Measurements from ENCODE around the gene PJA1.
A peak's percentile ranks its signal among the peaks of the same experiment; 100 is the strongest.

Gene PJA1

GRCh38 chrX:69140837-69141236 is 24.4 kb downstream of the PJA1 start:
- no peak for DNase-seq

DNA sequence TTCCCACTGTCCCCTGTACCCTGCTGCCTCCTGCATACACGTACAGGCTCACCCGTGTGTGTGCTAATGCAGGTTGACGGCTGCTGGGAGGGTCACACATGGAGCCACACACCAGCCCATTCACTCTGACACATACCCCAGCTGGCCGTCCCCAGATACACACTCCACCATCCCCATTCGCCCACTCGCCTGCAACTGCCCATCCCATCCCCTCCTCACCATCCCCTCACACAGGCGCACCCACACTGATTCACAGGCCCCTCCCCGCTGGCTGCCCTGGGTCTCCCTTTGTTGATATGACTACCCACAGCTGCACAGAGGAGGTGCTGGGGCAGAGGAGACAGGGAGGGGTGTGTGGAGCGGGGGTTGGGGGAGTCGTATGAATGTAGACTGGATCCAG is 25.7 kb downstream of the PJA1 start:
- DNase-seq: no peak

DNA sequence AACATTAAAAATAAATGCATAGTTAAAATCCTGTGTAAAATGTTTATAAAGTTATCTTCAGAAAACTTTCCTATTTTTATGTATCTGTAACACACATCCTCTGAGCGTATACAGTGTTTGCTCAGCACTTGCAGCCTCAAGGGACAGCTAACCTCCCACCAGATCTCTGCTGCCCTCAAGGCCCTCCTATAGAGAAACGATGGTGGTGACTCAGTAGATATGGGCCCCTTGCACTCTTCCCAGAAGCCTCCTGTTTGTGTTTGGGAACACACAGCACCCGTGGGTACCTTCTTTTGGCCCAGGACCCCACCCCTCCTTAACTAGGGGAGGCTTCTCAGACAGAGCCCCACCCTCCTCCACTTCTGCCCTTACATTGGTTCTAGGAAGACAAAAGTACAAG is 26.7 kb downstream of the PJA1 start:
- DNase-seq: no peak

DNA sequence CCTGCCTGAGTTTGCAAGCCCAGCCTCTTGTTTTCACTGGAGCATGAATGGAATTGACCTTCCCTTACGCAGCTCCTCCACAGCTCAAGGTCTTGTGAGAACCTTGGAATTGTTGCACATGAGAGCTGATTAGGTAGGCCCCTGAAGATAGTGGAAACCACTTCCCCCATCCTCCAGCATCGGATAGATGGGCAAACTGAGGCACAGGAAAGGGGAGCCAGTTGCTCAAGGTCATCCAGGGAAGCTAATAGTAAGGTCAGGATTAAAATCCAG is 27.2 kb downstream of the PJA1 start:
- DNase-seq: no peak

- DNase-seq: no peak
Measured at GRCh38 chrX:69137371-69138117, 27.7 kb downstream of the PJA1 start.

- DNase-seq: peak in 1 of 2 donors; percentile 9
Measured at GRCh38 chrX:69136546-69137331, 28.5 kb downstream of the PJA1 start.

GRCh38 chrX:69133921-69134542 is 31.2 kb downstream of the PJA1 start:
- no peak for DNase-seq

GRCh38 chrX:69131886-69132285 is 33.4 kb downstream of the PJA1 start:
- DNase-seq: no peak

- DNase-seq: no peak
Measured at GRCh38 chrX:69130439-69130838, 34.8 kb downstream of the PJA1 start.

- no peak for DNase-seq
Measured at GRCh38 chrX:69128588-69128987, 36.7 kb downstream of the PJA1 start.

DNA sequence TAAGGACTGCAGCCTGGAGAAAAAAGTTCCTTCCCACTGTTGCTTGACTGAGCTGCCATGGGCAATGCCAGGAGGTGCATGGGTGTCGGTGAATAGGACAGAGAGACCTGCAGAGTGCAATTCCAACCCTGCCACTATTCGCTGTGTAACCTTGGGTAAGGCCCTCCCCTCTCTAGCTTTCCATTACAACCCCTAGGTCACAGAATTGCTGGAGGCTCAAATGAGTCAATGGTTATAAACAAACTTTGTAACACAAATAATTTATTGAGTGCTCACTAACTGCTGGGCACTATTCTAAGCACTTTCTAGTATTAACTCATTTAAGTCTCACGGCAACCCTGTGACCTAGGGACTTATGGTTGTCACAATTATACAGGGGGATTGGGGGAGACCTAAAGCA is 37.8 kb downstream of the PJA1 start:
- no peak for DNase-seq

DNA sequence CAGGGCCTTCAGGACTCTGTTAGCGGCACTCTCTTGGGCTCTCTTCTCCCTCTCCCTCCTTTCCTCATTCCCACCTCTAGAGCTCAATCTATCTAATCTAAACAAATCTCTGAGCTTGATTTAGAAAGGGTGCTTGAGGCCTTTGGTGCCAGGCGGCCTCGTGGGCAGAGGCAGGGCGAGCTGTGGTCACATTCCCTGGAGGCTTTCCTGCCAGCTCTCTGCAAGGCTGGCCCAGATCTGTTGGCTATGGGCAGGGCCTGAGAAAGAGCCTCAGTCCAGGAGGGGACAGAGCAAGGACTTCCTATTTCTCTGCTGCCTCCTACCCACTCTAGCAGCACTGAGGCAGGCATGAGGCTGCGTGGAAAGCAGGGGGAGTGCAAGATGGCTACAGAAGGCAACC is 38.6 kb downstream of the PJA1 start:
- DNase-seq: no peak

DNA sequence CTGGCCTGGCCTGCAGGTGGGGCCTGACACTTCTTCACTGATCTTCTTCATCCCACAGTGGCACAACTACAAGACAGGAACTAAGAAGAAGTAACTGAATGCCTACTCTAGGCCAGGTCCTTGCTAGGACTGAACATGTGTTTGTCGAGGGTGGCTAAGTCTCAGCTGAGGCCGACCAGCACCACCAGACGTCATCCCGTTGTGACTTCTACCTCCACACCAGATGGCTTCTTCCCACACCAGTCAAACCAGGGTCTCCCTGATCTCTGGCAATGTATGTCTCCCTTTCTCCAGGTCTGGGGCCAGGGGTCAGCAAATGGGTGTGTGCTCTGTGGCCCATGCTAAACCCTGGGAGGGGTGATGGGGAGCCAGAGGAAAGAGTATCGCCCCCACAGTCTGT is 40.2 kb downstream of the PJA1 start:
- DNase-seq: no peak

- DNase-seq: no peak
Measured at GRCh38 chrX:69124108-69124507, 41.1 kb downstream of the PJA1 start.

GRCh38 chrX:69123481-69123880 is 41.8 kb downstream of the PJA1 start:
- DNase-seq: no peak

GRCh38 chrX:69121321-69122000 is 43.8 kb downstream of the PJA1 start:
- DNase-seq: no peak

DNA sequence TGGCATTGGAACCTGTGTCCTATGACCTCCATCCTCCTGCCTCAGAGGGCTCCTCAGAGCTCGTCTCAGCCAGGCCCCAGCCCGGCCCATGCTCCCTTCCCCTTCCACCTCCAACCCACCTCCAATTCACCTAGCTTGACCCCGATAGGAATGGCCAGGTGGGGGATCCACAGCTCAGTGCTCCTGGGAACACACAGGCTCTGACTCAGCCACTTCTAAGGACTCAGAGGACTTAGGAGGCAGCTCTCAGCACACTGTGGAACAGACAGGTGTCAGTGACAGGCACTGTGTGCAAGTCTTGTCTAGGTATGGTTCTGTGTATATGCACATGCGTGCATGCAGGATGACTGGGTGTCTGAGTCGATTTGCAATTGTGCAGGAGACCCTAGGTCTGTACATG is 44.8 kb downstream of the PJA1 start:
- DNase-seq: no peak

- DNase-seq: no peak
Measured at GRCh38 chrX:69119122-69119521, 46.1 kb downstream of the PJA1 start.

- DNase-seq: no peak
Measured at GRCh38 chrX:69117876-69118526, 47.3 kb downstream of the PJA1 start.

DNA sequence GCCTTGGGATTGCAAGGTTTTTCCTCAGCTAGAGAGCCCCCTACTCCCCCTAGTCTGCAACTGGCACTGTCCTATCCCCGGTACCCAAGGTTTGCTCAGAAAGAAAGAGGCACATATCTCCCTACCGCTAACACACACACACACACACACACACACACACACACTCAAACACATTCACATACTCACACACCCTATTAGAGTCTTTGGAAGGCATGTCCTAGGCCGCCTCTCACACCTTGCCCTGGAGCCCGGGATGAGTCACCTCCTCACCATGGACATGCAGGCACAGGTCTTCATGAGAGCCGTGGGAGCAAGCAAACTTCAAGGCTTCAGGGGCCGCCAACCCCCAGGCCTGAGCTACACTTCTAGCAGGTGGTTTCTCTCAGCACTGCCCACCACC is 49.2 kb downstream of the PJA1 start:
- no peak for DNase-seq

- DNase-seq: no peak
Measured at GRCh38 chrX:69113723-69114122, 51.5 kb downstream of the PJA1 start.

All from hippocampal formation (tissue), 2 donors.